Measurements from ENCODE around the gene GLRA1. TPM values are rescaled to one million over a fixed set of nuclear protein-coding genes. Genes with fewer than 3 reads are reported as not detected.

Gene GLRA1
- polyA plus RNA-seq, 1 donor (not counting 4 experiments of a cell fraction or from before 2014, with no cell fraction given): not detected

DNA sequence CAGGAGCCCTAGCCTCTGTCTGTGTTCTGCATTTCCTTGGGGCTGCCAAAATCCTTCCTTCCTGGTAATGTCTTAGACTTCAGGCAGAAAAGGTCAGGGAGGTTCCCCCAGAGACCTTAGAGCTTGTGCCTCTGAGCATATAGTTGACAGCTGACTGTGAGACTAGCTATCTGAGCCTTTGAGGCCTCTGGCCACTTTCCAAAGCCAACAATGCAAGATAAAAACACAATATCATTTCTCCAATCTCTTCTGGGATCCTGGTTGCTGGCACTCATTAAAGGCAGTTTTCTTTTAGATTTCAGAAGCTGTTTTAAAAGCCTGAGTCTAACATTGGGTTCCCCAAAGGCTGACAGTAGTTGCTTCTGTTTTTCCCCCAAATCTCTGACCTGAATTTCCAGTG, 13.2 kb upstream of the GLRA1 start:
- no peak overlapping the region for H3K27ac ChIP-seq (ENCODE audit: control insufficient read depth, insufficient read depth, low read length)
- no peaks in the 10 kb centered on the region for H3K9me3 ChIP-seq (ENCODE audit: control insufficient read depth, low read depth, low read length)
- H4K20me1 ChIP-seq (ENCODE audit: control insufficient read depth, extremely low read depth, insufficient read depth, low read length): no peaks in the 10 kb centered on the region
- FAIRE-seq (no peak), DNase-seq (ENCODE audit: low read depth, low spot score) (no peak)
- H3K36me3 ChIP-seq (ENCODE audit: control insufficient read depth in 2 of 2, extremely low read depth in 1 of 2, insufficient read depth in 2 of 2, low read length in 2 of 2): no peaks in the 10 kb centered on the region
- H3K4me1 ChIP-seq (ENCODE audit: control insufficient read depth, extremely low read depth, insufficient read depth, low read length): no peaks in the 10 kb centered on the region
- no peak overlapping the region for H3K4me3 ChIP-seq (ENCODE audit: control insufficient read depth in 2 of 3, extremely low read depth in 1 of 3, insufficient read depth in 2 of 3, low read depth in 1 of 3, low read length in 3 of 3)
- dilution Hi-C loops (cut with MboI; ENCODE audit: extremely low pct_ligation_motif_present, low sequenced_read_pairs): no loop called here
- no peak overlapping the region for H2AFZ ChIP-seq (ENCODE audit: control insufficient read depth, low read length)
- no peaks in the 10 kb centered on the region for H3K27me3 ChIP-seq (ENCODE audit: control insufficient read depth, extremely low read depth, insufficient read depth, low read length)
- TF ChIP-seq, protein P1, sequence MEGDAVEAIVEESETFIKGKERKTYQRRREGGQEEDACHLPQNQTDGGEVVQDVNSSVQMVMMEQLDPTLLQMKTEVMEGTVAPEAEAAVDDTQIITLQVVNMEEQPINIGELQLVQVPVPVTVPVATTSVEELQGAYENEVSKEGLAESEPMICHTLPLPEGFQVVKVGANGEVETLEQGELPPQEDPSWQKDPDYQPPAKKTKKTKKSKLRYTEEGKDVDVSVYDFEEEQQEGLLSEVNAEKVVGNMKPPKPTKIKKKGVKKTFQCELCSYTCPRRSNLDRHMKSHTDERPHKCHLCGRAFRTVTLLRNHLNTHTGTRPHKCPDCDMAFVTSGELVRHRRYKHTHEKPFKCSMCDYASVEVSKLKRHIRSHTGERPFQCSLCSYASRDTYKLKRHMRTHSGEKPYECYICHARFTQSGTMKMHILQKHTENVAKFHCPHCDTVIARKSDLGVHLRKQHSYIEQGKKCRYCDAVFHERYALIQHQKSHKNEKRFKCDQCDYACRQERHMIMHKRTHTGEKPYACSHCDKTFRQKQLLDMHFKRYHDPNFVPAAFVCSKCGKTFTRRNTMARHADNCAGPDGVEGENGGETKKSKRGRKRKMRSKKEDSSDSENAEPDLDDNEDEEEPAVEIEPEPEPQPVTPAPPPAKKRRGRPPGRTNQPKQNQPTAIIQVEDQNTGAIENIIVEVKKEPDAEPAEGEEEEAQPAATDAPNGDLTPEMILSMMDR (optimal IDR thresholded peaks at IDR 0.05 in 1 of 3, IDR thresholded peaks at IDR 0.05 in 1 of 3, conservative IDR thresholded peaks at IDR 0.05 in 1 of 3; ENCODE audit: extremely low read depth in 1 of 3, insufficient read depth in 2 of 3, low read length in 3 of 3): no peak
- TF ChIP-seq EZH2 (IDR thresholded peaks at IDR 0.05; ENCODE audit: low read length): no peak
- H3K79me2 ChIP-seq (ENCODE audit: control insufficient read depth, insufficient read depth, low read length): no peaks in the 10 kb centered on the region
- H3K9ac ChIP-seq (ENCODE audit: control insufficient read depth, extremely low read depth, insufficient read depth, low read length): no peak overlapping the region
- no peak overlapping the region for H3K4me2 ChIP-seq (ENCODE audit: control insufficient read depth, extremely low read depth, insufficient read depth, low read depth, low read length)
- H3K9me1 ChIP-seq (ENCODE audit: control insufficient read depth, extremely low read depth, insufficient read depth, low read length): no peaks in the 10 kb centered on the region

DNA sequence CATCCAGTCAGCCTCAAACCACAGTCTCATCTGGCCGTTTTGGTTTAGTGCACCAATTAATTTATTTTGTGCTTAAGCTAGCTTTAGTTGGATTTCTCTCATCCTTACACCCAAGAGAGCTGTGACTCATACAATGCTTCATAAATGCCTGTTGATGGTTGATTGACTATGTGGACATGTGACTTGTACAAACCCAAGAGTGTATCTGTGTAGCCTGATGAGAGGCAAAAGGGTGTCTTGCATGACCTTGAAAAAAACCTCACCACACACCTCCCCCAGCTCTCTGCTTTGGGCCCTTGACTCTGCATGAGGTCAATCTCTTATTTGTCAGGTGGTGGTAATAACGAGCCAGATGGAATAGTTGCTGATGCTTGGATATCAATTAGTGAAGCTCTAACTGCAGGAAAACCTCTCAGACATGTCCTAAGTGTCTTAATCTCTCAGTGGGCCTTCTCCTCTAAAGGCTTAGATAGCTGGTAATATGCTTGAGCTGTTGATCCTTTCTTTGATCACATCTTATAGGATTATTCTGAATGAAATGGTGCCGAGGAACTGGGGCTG, 10.6 kb upstream of the GLRA1 start:
- no peak overlapping the region for H3K4me3 ChIP-seq (ENCODE audit: control insufficient read depth in 2 of 3, extremely low read depth in 1 of 3, insufficient read depth in 2 of 3, low read depth in 1 of 3, low read length in 3 of 3)
- no peak overlapping the region for H3K27ac ChIP-seq (ENCODE audit: control insufficient read depth, insufficient read depth, low read length)
- no peaks in the 10 kb centered on the region for H3K27me3 ChIP-seq (ENCODE audit: control insufficient read depth, extremely low read depth, insufficient read depth, low read length)
- H2AFZ ChIP-seq (ENCODE audit: control insufficient read depth, low read length): no peak overlapping the region
- no peaks in the 10 kb centered on the region for H3K9me1 ChIP-seq (ENCODE audit: control insufficient read depth, extremely low read depth, insufficient read depth, low read length)
- TF ChIP-seq, protein P1 (optimal IDR thresholded peaks at IDR 0.05 in 1 of 3, IDR thresholded peaks at IDR 0.05 in 1 of 3, conservative IDR thresholded peaks at IDR 0.05 in 1 of 3; ENCODE audit: extremely low read depth in 1 of 3, insufficient read depth in 2 of 3, low read length in 3 of 3): no peak
- no peak for TF ChIP-seq EZH2 (IDR thresholded peaks at IDR 0.05; ENCODE audit: low read length)
- no peak for FAIRE-seq
- H3K9me3 ChIP-seq (ENCODE audit: control insufficient read depth, low read depth, low read length): no peaks in the 10 kb centered on the region
- dilution Hi-C loops (cut with MboI; ENCODE audit: extremely low pct_ligation_motif_present, low sequenced_read_pairs): no loop called here
- no peaks in the 10 kb centered on the region for H4K20me1 ChIP-seq (ENCODE audit: control insufficient read depth, extremely low read depth, insufficient read depth, low read length)
- H3K36me3 ChIP-seq (ENCODE audit: control insufficient read depth in 2 of 2, extremely low read depth in 1 of 2, insufficient read depth in 2 of 2, low read length in 2 of 2): no peaks in the 10 kb centered on the region
- DNase-seq (ENCODE audit: low read depth, low spot score): no peak
- no peaks in the 10 kb centered on the region for H3K4me1 ChIP-seq (ENCODE audit: control insufficient read depth, extremely low read depth, insufficient read depth, low read length)
- H3K79me2 ChIP-seq (ENCODE audit: control insufficient read depth, insufficient read depth, low read length): no peaks in the 10 kb centered on the region
- no peak overlapping the region for H3K4me2 ChIP-seq (ENCODE audit: control insufficient read depth, extremely low read depth, insufficient read depth, low read depth, low read length)
- H3K9ac ChIP-seq (ENCODE audit: control insufficient read depth, extremely low read depth, insufficient read depth, low read length): no peak overlapping the region
